GM18519 (cell line): ENCODE data around the gene BORCS8.
"Not testable (repeated sequence)": the region's sequence is repeated elsewhere in the genome, so short reads cannot be mapped to it uniquely, and the experiment has no call there.

Experiments
- ATAC-seq: cut with Tn5 transposase; IDR thresholded peaks from one replicate; pipeline ENCODE4 v1.9.1; 2021; ENCODE audit warnings: mild to moderate bottlenecking, moderate library complexity; ENCODE audit not compliant: unreplicated experiment, low FRiP score

BORCS8 gene

DNA sequence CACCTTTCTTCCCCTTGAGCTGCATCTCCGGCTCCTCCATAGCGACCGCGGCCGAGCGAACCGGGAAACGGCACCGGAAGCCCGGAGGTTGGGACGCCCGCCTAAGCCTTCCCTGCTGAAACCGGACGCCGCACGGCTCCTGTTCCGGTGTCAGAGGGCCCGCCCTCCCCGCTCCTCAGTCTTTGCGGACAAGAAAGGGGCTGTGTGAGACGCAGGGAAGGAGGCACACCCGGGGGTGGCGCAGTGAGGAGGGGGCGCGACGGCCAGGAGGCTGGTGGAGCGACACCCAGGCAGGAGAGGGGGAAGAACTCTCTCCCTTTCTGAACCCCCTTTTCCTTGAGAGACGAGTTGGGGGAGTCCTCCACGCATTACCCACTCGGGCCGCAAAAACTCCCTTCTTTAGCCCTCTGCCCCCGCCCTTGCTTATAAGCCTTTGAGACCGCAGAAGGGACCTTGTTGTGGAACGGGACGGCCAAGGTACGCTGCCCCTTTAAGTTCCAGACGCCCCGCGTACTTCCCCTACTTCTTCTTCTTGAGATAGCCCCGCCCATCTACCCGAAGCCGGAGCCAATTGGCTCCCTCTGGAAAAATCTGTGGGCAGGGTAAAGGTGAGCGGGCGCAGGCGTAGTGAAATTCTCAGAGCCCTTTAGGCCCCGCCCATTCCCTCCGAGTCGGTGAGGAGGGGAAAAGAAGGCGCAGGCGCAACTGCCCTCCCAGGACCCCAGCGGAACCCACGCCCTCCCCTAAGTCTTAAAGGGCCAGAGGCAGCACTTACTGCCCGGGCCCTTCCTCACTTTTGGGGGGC lies at the start of gene BORCS8, which contains the start of gene RFXANK:
Gene BORCS8 (minus strand): TSS at position 75 of the 805 bp plus-strand sequence. CDS start 35 bp downstream, at position 40.
Gene RFXANK (plus strand): TSS at position 181 of the 805 bp plus-strand sequence. CDS start 1,689 bp downstream, outside the sequence.
- ATAC-seq: peak; percentile 64

DNA sequence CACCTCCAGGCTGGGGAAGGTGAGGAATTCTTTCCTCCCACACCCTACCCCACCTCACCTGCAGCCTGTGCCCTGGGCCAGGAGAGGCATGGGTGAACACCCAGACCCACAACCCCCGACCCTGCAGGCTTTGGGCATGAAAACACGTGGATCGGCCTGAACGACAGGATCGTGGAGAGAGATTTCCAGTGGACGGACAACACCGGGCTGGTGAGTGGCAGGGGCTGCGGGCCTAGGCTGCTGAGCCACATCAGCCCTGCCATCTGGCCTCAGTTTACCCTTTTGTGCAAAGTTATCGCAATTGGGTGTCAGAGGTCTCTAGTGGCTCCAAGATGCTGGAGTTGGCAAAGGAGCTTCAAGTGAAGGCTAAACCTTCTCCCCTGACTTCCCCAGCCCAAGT lies 48.5 kb upstream of the BORCS8 start:
- ATAC-seq: no peak

DNA sequence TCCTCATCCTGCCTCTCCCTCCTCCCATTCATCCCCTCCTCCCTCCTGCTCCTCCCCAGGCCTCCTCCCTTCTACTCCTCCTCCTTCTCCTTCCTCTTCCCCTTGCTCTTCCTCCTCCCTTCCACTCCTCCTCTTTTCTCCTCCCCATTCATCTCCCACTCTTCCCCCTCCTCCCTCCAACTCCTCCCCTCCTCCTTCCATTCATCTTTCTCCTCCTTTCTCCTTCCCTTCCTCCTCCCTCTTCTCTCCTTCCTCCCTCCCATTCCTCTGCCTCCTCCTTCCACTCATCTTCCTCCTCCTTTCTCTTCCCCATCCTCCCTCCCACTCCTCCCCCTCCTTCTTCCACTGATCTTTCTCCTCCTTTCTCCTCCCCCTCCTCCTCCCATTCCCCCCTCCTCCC lies 47.7 kb upstream of the BORCS8 start:
- ATAC-seq: no peak

DNA sequence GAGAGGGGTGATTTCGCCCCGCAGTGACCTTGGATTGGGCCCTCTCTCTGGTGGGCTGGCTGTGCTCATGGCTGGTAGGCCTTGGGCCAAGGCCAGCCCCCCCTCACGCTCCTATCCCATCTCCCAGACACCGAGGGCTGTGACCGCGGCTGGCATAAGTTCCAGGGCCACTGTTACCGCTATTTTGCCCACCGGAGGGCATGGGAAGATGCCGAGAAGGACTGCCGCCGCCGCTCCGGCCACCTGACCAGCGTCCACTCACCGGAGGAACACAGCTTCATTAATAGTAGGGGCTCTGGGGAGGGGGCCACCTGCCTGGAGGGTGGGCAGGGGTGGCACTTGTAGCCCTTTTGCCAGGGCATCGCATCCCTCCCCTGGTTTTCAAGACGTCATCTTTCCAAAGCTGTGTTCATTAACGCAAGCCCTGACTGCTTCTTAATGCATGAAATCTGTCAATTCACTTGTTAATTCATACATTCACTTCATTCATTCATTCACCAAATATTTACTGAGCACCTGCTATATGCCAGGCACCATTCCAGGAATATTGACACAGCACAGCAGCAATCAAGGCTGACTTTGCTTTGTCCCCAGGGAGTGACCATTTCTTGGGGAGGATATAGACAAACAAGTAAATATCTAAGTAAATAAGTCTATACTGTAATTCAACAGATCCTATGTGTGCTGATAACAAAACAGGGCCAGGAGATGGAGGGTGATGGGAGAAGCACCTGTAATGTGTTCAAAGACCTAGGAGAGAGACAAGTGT lies 46.4 kb upstream of the BORCS8 start:
- no peak for ATAC-seq

DNA sequence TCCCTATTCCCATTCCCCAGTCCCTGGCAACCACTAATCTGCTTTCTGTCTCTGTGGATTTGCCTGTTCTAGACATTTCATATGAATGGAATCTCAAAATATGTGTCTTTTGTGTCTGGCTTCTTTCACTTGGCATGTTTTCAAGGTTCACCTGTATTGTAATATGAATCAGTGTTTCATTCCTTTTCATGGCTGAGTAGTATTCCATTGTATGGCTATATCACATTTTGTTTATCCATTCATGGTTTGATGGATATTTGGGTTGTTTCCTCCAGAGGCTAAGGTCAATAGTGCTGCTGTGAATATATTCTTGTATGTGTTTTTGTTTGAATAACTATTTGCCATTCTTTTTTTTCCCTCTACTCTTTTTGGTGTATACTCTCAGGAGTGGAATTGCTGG lies 44.2 kb upstream of the BORCS8 start:
- ATAC-seq: no peak

DNA sequence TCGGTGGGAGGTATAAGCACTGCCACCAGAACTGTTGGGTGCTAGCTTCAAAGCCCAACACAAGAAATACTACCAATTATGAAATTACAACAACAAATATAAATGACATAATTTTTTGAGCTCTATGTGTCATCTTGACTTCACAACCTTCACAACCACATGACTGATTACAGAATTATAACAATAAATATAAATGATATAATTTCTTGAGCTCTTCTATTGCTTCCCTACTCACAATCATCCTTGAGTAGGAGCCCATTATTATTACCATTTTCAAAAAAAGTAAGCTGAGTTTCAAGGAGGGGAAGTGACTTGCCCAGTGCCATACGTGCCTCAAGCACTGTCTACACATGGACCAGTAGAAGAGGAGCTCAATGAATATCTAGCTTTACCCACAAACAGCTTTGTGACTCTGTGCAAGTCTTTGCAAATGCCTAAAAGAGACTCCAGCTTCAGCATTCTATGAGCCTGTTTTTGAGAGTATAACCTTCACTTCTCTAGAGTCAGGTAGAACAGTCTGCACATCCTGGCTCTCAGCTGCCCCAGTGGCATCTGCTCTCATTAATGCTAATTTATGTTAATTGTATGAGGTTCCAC lies 42.4 kb upstream of the BORCS8 start:
- ATAC-seq: no peak

DNA sequence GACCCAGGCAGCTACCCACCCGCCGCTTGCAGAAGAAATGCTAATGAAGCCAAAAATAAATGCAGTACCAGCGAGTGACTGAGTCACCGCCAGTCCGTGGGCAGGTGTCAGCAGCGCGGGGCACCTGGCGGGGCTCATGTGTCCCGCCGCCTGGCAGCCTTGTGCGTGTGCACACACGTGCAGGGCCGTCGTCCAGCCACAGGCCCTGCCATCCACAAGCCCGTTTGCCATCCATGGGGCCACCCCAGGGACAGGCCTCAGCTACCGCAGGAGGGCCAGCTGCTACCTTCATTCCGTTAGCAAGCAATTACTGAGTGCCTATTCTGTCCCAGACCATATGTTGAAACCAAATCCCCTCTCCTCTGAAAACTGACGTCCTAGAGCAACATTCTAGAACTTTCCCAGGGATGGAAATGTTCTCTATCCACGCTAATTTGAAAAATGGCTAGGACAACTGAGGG lies 40.3 kb upstream of the BORCS8 start:
- ATAC-seq: no peak

DNA sequence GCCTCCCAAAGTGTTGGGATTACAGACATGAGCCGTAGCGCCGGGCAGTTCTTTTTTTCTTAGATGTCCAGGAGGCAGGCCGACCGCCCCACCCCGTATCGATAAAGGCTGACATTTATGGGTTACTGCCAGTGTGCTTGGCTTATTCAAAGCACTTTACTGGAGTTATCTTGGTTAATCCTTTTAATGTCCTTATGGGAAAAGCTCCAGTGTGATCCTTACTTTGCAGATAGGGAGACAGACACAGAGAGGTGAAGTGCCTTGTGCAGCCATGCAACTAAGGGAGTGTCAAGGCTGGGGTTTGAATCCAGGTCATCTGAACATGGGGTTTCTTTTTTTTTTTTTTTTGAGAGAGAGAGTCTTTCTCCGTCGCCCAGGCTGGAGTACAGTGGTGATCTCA lies 39.0 kb upstream of the BORCS8 start:
- no peak for ATAC-seq

DNA sequence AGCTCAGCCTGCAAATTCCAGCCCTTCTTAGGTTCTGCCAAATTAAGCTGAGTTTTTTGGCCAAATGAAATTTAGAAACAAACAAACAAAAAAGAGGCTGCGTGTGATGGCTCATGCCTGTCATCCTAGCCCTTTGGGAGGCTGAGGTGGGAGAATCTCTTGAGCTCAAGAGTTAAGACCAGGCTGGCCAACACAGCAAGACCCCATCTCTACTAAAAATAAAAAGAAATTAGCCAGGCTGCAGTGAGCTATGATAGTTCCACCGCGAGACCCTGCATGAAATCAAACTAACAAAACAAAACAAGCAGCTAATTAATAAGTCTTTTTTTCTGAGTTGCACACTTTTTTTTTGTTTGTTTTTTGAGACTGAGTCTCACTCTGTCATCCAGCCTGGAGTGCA lies 37.7 kb upstream of the BORCS8 start:
- ATAC-seq: no peak

DNA sequence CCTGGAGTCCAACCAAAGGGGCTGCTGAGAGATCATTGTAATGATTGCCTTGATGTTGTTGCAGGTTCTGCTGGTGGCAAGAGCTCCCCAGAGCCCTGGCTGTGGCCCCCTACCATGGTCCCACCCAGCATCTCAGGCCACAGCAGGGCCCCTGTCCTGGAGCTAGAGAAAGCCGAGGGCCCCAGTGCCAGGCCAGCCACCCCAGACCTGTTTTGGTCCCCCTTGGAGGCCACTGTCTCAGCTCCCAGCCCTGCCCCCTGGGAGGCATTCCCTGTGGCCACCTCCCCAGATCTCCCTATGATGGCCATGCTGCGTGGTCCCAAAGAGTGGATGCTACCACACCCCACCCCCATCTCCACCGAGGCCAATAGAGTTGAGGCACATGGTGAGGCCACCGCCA lies 35.3 kb upstream of the BORCS8 start:
- no peak for ATAC-seq

DNA sequence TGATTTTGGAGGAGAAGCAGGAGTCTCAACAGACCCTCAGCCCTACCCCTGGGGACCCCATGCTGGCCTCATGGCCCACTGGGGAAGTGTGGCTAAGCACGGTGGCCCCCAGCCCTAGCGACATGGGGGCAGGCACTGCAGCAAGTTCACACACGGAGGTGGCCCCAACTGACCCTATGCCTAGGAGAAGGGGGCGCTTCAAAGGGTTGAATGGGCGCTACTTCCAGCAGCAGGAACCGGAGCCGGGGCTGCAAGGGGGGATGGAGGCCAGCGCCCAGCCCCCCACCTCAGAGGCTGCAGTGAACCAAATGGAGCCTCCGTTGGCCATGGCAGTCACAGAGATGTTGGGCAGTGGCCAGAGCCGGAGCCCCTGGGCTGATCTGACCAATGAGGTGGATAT lies 34.7 kb upstream of the BORCS8 start:
- ATAC-seq: no peak

DNA sequence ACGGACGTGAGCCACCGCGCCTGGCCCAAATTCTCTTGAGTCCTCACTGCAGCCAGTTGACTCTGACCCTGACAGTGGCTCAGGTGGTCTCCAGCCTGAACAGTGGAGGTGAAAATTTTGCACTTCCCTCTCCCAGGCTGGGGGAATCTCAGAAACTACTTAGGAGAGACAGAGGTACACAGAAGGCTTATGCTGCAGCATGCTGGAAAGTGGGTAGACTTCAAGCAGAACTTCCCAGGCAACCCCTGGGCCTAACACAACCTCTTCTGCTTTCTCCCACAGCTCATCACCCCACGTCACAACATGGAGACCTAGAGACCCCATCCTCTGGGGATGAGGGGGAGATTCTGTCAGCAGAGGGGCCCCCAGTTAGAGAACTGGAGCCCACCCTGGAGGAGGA lies 34.3 kb upstream of the BORCS8 start:
- ATAC-seq: no peak

DNA sequence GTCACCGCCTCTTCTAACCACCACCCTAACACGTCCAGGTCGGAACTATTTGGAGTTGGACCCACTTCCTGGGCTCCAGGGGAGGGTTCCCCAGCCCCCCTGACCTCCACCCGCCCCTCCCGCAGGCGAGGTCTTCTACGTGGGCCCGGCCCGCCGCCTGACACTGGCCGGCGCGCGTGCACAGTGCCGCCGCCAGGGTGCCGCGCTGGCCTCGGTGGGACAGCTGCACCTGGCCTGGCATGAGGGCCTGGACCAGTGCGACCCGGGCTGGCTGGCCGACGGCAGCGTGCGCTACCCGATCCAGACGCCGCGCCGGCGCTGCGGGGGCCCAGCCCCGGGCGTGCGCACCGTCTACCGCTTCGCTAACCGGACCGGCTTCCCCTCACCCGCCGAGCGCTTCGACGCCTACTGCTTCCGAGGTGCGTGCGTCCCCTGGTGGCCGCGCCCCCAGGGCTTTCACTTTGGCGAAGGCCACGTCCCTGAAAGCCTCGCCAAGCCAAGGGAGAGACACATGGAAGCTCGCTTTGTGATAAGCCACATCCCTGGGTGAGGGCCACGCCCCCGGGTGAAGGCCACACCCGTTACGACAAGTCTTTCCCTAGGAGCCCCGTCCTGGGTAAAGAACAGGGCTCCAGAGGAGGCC lies 33.0 kb upstream of the BORCS8 start:
- no peak for ATAC-seq

DNA sequence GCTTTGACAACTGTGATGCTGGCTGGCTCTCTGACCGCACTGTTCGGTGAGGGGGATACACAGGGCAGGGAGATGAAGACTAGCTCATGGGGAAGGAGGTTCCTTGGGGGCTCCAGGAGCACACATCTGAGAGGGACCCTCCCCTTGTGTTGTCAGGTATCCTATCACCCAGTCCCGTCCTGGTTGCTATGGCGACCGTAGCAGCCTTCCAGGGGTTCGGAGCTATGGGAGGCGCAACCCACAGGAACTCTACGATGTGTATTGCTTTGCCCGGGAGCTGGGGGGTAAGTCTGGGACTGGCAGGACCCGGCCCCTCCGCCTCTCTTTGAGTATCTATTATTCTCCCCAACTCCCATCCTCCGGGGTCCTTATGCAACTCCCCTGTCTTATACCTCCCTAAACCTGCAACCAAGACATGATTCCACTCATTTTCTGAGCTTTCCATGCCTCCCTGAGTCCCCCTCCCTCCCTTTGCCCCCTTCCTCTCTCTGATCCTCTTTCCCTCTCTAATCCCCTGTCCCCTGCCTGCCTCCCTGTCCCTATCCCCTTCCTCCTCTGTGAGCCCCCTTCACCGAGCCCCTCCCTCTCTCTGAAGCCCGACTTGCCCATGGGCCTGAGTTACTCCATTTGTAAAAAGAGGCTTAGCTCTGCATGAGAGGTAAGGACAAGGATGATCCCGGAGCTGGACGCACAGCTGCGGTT lies 32.3 kb upstream of the BORCS8 start:
- ATAC-seq: no peak

DNA sequence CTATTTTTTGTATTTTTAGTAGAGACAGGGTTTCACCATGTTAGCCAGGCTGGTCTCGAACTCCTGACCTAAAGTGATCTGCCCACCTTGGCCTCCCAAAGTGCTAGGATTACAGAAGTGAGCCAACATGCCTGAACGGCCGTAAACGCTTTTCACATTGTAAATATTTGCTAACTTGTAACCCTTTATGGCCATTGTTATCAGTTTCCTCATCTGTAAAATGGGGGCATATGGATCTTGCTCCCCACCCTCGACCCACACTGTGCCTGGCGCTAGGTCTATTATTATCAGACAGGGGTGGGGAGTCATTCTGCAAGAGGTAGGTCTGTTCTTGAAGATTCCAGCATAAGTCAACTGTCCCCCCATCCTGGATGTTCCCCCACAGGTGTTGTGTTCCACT lies 31.7 kb upstream of the BORCS8 start:
- no peak for ATAC-seq

DNA sequence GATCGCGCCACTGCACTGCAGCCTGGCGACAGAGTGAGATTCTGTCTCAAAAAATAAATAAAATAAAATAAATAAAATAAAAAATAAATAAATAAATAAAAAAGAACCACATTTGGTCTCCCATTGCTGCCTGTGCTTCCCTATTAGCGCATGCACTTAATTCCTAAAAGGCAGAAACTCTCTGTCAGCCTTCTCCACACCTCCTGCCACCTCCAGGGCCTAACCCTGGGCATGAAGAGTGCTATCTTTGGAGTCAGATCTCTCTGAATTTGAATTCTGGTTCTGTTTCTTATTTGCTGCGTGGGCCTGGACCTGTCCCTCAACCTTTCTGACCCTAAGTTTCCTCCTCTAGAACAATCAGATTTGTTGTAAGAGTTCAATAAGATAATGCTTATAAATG lies 31.1 kb upstream of the BORCS8 start:
- ATAC-seq: no peak

DNA sequence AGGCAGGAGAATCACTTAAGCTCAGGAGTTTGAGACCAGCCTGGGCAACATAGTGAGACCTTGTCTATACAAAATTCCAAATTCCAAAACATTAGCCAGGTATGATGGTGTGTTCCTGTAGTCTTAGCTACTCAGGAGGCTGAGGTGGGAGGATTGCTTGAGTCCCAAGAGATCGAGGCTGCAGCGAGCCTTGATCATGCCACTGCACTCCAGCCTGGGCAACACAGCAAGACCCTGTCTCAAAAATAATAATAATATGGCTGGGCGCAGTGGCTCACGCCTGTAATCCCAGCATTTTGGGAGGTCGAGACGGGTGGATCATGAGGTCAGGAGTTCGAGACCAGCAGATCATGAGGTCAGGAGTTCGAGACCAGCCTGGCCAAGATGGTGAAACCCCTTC lies 29.0 kb upstream of the BORCS8 start:
- not testable (repeated sequence) for ATAC-seq

DNA sequence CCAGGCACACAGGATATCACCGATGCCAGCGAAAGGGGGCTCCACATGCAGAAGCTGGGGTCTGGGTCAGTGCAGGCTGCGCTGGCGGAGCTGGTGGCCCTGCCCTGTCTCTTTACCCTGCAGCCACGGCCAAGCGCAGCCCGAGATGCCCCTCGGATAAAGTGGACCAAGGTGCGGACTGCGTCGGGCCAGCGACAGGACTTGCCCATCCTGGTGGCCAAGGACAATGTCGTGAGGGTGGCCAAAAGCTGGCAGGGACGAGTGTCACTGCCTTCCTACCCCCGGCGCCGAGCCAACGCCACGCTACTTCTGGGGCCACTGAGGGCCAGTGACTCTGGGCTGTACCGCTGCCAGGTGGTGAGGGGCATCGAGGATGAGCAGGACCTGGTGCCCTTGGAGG lies 27.0 kb upstream of the BORCS8 start:
- no peak for ATAC-seq

DNA sequence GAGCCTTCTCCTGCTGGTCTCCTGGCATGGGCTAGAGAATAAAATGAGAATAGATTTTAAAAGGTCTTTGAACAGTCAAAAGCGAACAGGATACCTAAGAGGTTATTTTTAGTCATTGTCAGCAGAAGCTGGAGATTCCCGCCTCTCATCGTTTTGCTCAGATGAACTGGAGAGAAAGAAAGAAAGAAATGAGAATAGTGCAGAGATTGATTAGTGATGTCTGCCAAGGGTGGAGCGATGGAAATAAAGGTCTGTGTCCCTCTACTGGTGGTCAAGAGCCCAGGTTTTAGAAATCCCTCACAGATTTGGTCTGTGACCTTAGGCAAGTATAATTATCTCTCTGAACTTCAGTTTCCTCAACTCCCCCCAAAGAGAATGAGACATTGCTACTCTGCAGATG lies 25.1 kb upstream of the BORCS8 start:
- no peak for ATAC-seq

DNA sequence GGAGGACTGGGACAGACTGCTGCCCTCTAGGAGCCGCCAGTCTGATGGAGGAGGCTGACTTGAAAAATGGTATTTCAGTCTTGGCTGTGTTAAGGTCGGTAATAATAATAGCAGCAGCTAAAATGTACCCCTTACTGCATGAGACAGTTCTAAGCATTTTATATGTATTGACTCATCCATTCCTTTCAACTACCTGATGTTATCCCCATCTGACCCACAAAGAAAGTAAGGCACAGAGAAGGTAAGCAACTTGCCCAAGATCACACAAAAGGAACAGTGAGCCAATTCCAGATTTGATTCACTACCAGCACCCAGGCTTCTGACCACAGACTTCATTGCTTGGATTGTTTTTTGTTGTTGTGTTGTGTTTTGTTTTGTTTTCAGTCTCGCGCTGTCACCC lies 23.8 kb upstream of the BORCS8 start:
- ATAC-seq: no peak
